HepG2 (cell line): ENCODE results near the gene DSCAM. TPM values are rescaled to one million over a fixed set of nuclear protein-coding genes. Genes with fewer than 3 reads are reported as not detected.

Source experiments
- ATAC-seq: fragments of 200-7000 bp; cut with Tn5 transposase; 3 replicates; pipeline ENCODE4 v1.9.1; 2020; ENCODE audit warnings: mild to moderate bottlenecking, moderate library complexity
- BruUV-seq: library from RNA; stranded (reverse); fragments of 400-500 nt; replicated peaks from 2 replicates; lab custom pipeline; 2021; lab: Mats Ljungman, UMichigan
- CTCF ChIA-PET: fragments of 300-600 bp; formaldehyde crosslinking; extraction: SDS; loops from one replicate; lab custom pipeline; 2021; ENCODE audit warnings: low total read pairs, inconsistent platforms, low intra/inter-chr PET ratio; lab: Yijun Ruan, JAX
- POLR2A ChIA-PET: fragments of 350-600 bp; sonication (Branson Sonifier 250); formaldehyde crosslinking; loops from one replicate; lab custom pipeline; 2020; ENCODE audit warnings: antibody characterized with exemption, inconsistent platforms; lab: Yijun Ruan, JAX
- DNase-seq: peaks from one replicate; pipeline ENCODE4 v3.0.0-alpha.2; 2015; ENCODE audit warnings: low spot score
- FAIRE-seq: peaks from 3 replicates; lab custom pipeline; 2011; peaks lifted over from hg19 to GRCh38; lab: Jason Lieb, UNC
- H2AFZ ChIP-seq: one replicate; pipeline ENCODE4 v1.6.1; 2011; ENCODE audit warnings: low read length, inconsistent platforms
- H3K27ac ChIP-seq: fragments of 300-600 bp; 3 replicates; pipeline ENCODE4 v1.8.0; 2011; ENCODE audit warnings: mixed run types, mild to moderate bottlenecking, mixed read lengths, low read length, inconsistent platforms; ENCODE audit not compliant: insufficient read depth; ENCODE audit errors: extremely low read length
- H3K27me3 ChIP-seq, 2 experiments: fragments of 200-600 bp in 1 of 2; 2 replicates in 1 of 2; 3 replicates in 1 of 2; pipeline versions ENCODE4 v1.6.0 to v1.8.0; 2011; ENCODE audit warnings: low read length in 2 of 2, mild to moderate bottlenecking in 2 of 2, moderate library complexity in 2 of 2, inconsistent platforms in 1 of 2; ENCODE audit not compliant: insufficient read depth in 2 of 2, control insufficient read depth in 1 of 2
- H3K36me3 ChIP-seq, 2 experiments: fragments of 200-600 bp in 1 of 2; replicated peaks in 1 of 2; 2 replicates in 1 of 2; 3 replicates in 1 of 2; pipeline versions ENCODE4 v1.5.1 to v1.8.0; 2011; ENCODE audit warnings: low read length in 2 of 2, inconsistent platforms in 1 of 2; ENCODE audit not compliant: insufficient read depth in 2 of 2, control insufficient read depth in 1 of 2
- H3K4me1 ChIP-seq: 2 replicates; pipeline ENCODE4 v1.5.1; 2012; ENCODE audit warnings: low read length, inconsistent platforms; ENCODE audit not compliant: insufficient read depth
- H3K4me2 ChIP-seq: 2 replicates; pipeline ENCODE4 v1.6.0; 2011; ENCODE audit warnings: low read depth, low read length, inconsistent platforms
- H3K4me3 ChIP-seq, 3 experiments: fragments of 200-600 bp in 1 of 3; sonication (generic), shearing (Covaris generic) in 1 of 3; replicated peaks in 1 of 3; 2 replicates each; pipeline ENCODE4 v1.5.1; 2011 to 2016; ENCODE audit warnings: low read length in 3 of 3, inconsistent platforms in 2 of 3, low read depth in 2 of 3, mild to moderate bottlenecking in 2 of 3, control low read depth in 1 of 3, mixed read lengths in 1 of 3; ENCODE audit not compliant: insufficient read depth in 1 of 3
- H3K79me2 ChIP-seq: one replicate; pipeline ENCODE4 v1.6.1; 2011; ENCODE audit warnings: low read length, inconsistent platforms; ENCODE audit not compliant: insufficient read depth
- H3K9ac ChIP-seq: 2 replicates; pipeline ENCODE4 v1.6.0; 2011; ENCODE audit warnings: mild to moderate bottlenecking, low read depth, low read length, inconsistent platforms; ENCODE audit not compliant: insufficient read depth
- H3K9me3 ChIP-seq: 2 replicates; pipeline ENCODE4 v1.5.1; 2012; ENCODE audit warnings: mild to moderate bottlenecking, low read length
- H4K20me1 ChIP-seq: 2 replicates; pipeline ENCODE4 v1.6.0; 2011; ENCODE audit warnings: inconsistent platforms, mild to moderate bottlenecking, low read length, moderate library complexity; ENCODE audit not compliant: insufficient read depth
- HOMEZ ChIP-seq: IDR thresholded peaks from 2 replicates; pipeline ENCODE4 v1.6.1; 2016; ENCODE audit warnings: low read depth
- MED13 ChIP-seq: sonication (generic); formaldehyde crosslinking; IDR thresholded peaks from 2 replicates; pipeline ENCODE4 v1.5.0; 2020; ENCODE audit warnings: missing genetic modification reagents
- STAT5B ChIP-seq: sonication (generic); formaldehyde crosslinking; IDR thresholded peaks from 2 replicates; pipeline ENCODE4 v1.4.0; 2020; ENCODE audit warnings: missing genetic modification reagents
- TEF ChIP-seq: sonication (generic); formaldehyde crosslinking; IDR thresholded peaks from 2 replicates; pipeline ENCODE4 v1.5.0; 2020; ENCODE audit warnings: missing genetic modification reagents
- WIZ ChIP-seq: sonication (generic); formaldehyde crosslinking; IDR thresholded peaks from 2 replicates; pipeline ENCODE4 v1.5.1; 2020; ENCODE audit warnings: mild to moderate bottlenecking, missing genetic modification reagents
- ZBTB3 ChIP-seq: sonication (generic); formaldehyde crosslinking; IDR thresholded peaks from 2 replicates; pipeline ENCODE4 v1.4.0; 2020; ENCODE audit warnings: low read depth, mild to moderate bottlenecking, moderate library complexity, missing genetic modification reagents, borderline replicate concordance
- ZNF143 ChIP-seq: sonication (generic); formaldehyde crosslinking; IDR thresholded peaks from 2 replicates; pipeline ENCODE4 v1.4.0; 2020; ENCODE audit warnings: missing genetic modification reagents
- ZNF280B ChIP-seq: sonication (generic); formaldehyde crosslinking; IDR thresholded peaks from 2 replicates; pipeline ENCODE4 v1.5.0; 2020; ENCODE audit warnings: missing genetic modification reagents, mild to moderate bottlenecking, borderline replicate concordance
- ZNF337 ChIP-seq: sonication (generic); formaldehyde crosslinking; IDR thresholded peaks from 2 replicates; pipeline ENCODE4 v1.5.1; 2020; ENCODE audit warnings: missing genetic modification reagents, low read depth, mild to moderate bottlenecking, borderline replicate concordance
- ZNF772 ChIP-seq: sonication (generic); formaldehyde crosslinking; IDR thresholded peaks from 2 replicates; pipeline ENCODE4 v1.5.0; 2020; ENCODE audit warnings: mild to moderate bottlenecking, missing genetic modification reagents
- WGBS: methylation state at CpG from one replicate; pipeline ENCODE4 v1.1.6; 2017; ENCODE audit warnings: low lambda C conversion rate; 5-methylcytosine and 5-hydroxymethylcytosine counted together
- in situ Hi-C: cut with HindIII; loops from 2 replicates; pipeline ENCODE4 v1.10.0; 2017; ENCODE audit warnings: low pct_unique_long_range_greater_than_20kb; ENCODE audit not compliant: extremely low pct_ligation_motif_present
- intact Hi-C: fragments of 100-400 bp; cut with micrococcal nuclease; formaldehyde crosslinking; loops from one replicate; pipeline ENCODE4 v1.10.0; 2022; ENCODE audit not compliant: unreplicated experiment
- polyA plus RNA-seq, 8 experiments: library from polyadenylated mRNA; depleted of rRNA in 3 of 8; stranded (reverse) in 7 of 8; unstranded in 1 of 8; fragments of >200 nt; fragmentation: Illumina TruSeq in 4 of 8; extraction: Trizol in 4 of 8; gene quantifications; 2 replicates each; pipeline versions ENCODE4 v1.2.1 to v1.2.3, GENCODE V29; 2011 to 2016; ENCODE audit warnings: low read depth in 4 of 8, missing spikeins in 1 of 8, mixed read lengths in 1 of 8; ENCODE audit not compliant: insufficient read depth in 1 of 8
- total RNA-seq, 5 experiments: library from RNA; depleted of rRNA; stranded (reverse); fragments of >200 nt; fragmentation: Illumina TruSeq; extraction: Trizol; gene quantifications; 2 replicates each; pipeline ENCODE4 v1.2.3, GENCODE V29; 2016; ENCODE audit warnings: low read depth in 1 of 5
- TF ChIP-seq, protein P1 (sequence below): sonication (generic); formaldehyde crosslinking; IDR thresholded peaks from 2 replicates; pipeline ENCODE4 v1.4.0; 2020; ENCODE audit warnings: missing genetic modification reagents

Gene DSCAM
- total and polyA plus RNA-seq, 2 of the 13 experiments (the other 11 are each of a cell fraction or from before 2014, with no cell fraction given) = not detected

GRCh38 chr21:40054403-40054802 lies 792.6 kb downstream of the DSCAM start:
- Histone ChIP-seq H3K4me3 (no peak overlapping the region), H3K9ac (no peak overlapping the region), H3K79me2 (no peaks in the 10 kb centered on the region), H4K20me1 (no peaks in the 10 kb centered on the region), H3K9me3 (peaks cover 84% of the 10 kb centered on the region), H3K4me1 (no peaks in the 10 kb centered on the region), H2AFZ (no peak overlapping the region), H3K27ac (no peak overlapping the region), H3K4me2 (no peak overlapping the region), H3K36me3 (no peaks in the 10 kb centered on the region), H3K27me3 (no peaks in the 10 kb centered on the region)
- TF ChIP-seq, protein P1, sequence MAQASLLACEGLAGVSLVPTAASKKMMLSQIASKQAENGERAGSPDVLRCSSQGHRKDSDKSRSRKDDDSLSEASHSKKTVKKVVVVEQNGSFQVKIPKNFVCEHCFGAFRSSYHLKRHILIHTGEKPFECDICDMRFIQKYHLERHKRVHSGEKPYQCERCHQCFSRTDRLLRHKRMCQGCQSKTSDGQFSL (CRISPR knock-in tag) = no peak
- TF ChIP-seq HOMEZ (CRISPR knock-in tag) = no peak
- no peak for TF ChIP-seq MED13 (CRISPR knock-in tag)
- no peak for TF ChIP-seq ZNF143 (CRISPR knock-in tag)
- no peak for TF ChIP-seq ZNF772 (CRISPR knock-in tag)
- no peak for TF ChIP-seq ZNF280B
- TF ChIP-seq ZNF337 (CRISPR knock-in tag) = no peak
- no peak for TF ChIP-seq TEF (CRISPR knock-in tag)
- no peak for TF ChIP-seq STAT5B (CRISPR knock-in tag)
- no peak for TF ChIP-seq ZBTB3 (CRISPR knock-in tag)
- TF ChIP-seq WIZ (CRISPR knock-in tag) = no peak
- in situ Hi-C loops (no loop called here), intact Hi-C loops (no loop called here)
- FAIRE-seq (no peak), DNase-seq (no peak), ATAC-seq (no peak)
- WGBS = 20% methylated on average over 2 of the region's 3 CpGs
- BruUV-seq = no TSS peak
- POLR2A ChIA-PET = no interaction called here
- CTCF ChIA-PET = no interaction called here
